GM23248 (cell line): ENCODE measurements around the gene P2RX5.

Experiments used
- EZH2 ChIP-seq: fragments of 200-600 bp; sonication (generic); IDR thresholded peaks from 2 replicates; pipeline ENCODE4 v1.6.1; 2018; ENCODE audit warnings: antibody characterized with exemption, mild to moderate bottlenecking; ENCODE audit not compliant: insufficient read depth, poor library complexity, severe bottlenecking
- EZH2phosphoT487 ChIP-seq: fragments of 200-600 bp; sonication (generic); IDR thresholded peaks from 2 replicates; pipeline ENCODE4 v1.6.1; 2018; ENCODE audit warnings: antibody characterized with exemption, moderate library complexity, mild to moderate bottlenecking, low read depth; ENCODE audit not compliant: insufficient read depth

DNA sequence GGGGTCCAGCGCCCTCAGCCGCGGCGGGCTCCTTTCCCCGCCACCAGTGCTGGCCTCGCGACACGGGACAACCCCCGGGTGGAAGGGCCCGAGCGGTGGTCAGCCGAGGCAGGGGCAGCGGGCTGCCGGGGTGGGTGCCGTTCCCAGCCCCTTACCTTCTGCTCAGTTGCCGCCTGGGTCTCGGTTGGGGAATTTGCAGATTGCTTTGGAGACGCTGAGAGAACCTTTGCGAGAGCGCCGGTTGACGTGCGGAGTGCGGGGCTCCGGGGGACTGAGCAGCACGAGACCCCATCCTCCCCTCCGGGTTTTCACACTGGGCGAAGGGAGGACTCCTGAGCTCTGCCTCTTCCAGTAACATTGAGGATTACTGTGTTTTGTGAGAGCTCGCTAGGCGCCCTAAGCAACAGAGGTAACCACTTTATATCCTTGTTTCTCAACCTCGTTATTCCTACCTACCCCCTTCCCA lies 59.0 kb downstream of the P2RX5 start:
- TF ChIP-seq EZH2phosphoT487 (no peak), EZH2 (no peak)
